ENCODE measurements around the gene FBLN1. TPM values are rescaled to one million over a fixed set of nuclear protein-coding genes. Genes with fewer than 3 reads are reported as not detected.
"Not testable (repeated sequence)": the region's sequence is repeated elsewhere in the genome, so short reads cannot be mapped to it uniquely, and the experiment has no call there.

FBLN1 gene
- total RNA-seq, 6 experiments from 2014 or later, result 199 to 346 (median 326) TPM

DNA sequence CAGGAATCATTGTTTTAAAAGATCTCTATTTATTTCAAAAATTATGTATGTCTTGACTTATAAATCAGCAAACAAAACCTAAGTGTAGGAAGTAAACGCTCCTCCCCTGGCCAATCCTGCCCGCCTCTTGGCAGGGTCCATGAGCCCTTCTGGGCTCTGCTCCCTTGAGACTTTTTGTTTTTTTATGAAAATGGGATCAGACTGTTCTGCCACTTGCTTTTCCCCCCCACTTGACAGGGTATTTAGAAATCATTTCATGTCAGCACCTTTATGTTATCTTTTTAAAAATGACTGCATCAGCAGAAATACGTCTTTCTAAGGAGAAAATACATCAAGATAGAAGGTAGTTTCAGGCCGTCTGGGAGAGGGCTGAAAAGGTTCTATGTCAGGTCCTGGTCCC is 35.6 kb downstream of the FBLN1 start:
- H3K36me3 Mint-ChIP-seq (ENCODE audit: low read depth), result peaks cover 54% of the 10 kb centered on the region
- peak overlapping the region; percentile 66 for H3K4me3 Mint-ChIP-seq
- H3K9me3 Mint-ChIP-seq, result no peaks in the 10 kb centered on the region
- DNase-seq, result no peak
- TF ChIP-seq, protein P1, sequence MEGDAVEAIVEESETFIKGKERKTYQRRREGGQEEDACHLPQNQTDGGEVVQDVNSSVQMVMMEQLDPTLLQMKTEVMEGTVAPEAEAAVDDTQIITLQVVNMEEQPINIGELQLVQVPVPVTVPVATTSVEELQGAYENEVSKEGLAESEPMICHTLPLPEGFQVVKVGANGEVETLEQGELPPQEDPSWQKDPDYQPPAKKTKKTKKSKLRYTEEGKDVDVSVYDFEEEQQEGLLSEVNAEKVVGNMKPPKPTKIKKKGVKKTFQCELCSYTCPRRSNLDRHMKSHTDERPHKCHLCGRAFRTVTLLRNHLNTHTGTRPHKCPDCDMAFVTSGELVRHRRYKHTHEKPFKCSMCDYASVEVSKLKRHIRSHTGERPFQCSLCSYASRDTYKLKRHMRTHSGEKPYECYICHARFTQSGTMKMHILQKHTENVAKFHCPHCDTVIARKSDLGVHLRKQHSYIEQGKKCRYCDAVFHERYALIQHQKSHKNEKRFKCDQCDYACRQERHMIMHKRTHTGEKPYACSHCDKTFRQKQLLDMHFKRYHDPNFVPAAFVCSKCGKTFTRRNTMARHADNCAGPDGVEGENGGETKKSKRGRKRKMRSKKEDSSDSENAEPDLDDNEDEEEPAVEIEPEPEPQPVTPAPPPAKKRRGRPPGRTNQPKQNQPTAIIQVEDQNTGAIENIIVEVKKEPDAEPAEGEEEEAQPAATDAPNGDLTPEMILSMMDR (IDR thresholded peaks at IDR 0.05), result no peak
- H3K27me3 Mint-ChIP-seq (ENCODE audit: insufficient read depth), result peaks cover 6% of the 10 kb centered on the region
- H3K27ac Mint-ChIP-seq, result peak overlapping the region; percentile 91
- H3K4me1 Mint-ChIP-seq (ENCODE audit: low read depth), result peaks cover 42% of the 10 kb centered on the region

DNA sequence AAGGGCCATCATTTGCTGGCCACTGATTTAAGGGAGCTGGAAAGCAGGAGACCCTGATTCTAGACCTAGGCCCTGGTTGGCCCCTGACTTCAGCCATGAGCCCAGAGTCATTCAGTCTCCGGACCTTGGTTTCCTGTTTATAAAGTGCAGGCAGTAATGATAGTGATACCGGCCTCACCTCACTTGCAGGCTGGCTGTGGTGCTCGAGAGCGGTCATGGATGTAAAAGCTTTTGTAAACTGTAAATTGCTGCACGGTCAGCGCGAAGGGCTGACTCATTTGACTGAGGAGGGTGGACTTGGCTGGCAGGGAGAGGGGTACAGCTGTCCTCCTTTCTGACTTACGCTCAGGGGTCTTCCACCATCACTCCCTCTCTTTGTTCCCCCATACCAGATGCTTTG is 37.4 kb downstream of the FBLN1 start:
- no peak overlapping the region for H3K27ac Mint-ChIP-seq
- H3K36me3 Mint-ChIP-seq (ENCODE audit: low read depth), result peaks cover 56% of the 10 kb centered on the region
- no peaks in the 10 kb centered on the region for H3K9me3 Mint-ChIP-seq
- peaks cover 6% of the 10 kb centered on the region for H3K27me3 Mint-ChIP-seq (ENCODE audit: insufficient read depth)
- TF ChIP-seq, protein P1 (IDR thresholded peaks at IDR 0.05), result no peak
- H3K4me1 Mint-ChIP-seq (ENCODE audit: low read depth), result peaks cover 30% of the 10 kb centered on the region
- no peak overlapping the region for H3K4me3 Mint-ChIP-seq
- no peak for DNase-seq

DNA sequence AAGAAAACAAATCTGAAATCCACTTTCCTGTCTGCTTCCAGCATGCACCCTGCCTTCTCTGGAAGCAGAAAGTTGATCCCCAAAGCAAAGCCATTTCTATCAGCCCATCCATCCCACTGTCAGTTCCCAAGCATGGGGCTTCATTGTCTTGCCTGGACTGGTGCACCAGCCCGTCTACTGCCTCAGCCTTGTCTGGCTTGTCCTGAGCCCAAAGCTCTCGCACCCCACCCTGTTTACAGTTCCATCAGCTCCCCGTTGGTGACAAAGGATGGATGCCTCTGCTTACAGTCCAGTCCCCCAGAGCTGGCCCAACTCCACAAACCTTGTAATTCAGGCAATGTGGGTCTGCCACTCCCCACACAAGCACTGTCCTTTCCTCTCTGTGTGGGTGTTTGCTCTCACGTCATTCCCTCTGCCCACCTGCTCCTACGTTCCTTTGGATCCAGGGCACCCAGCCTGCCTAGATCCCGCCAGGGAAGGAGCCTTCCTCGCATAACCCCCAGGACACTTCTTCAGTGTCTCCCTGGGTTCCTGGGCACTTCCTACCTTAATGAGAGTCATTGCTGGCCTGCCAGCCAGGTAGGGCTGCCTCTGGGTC is 38.8 kb downstream of the FBLN1 start:
- no peak overlapping the region for H3K27ac Mint-ChIP-seq
- no peak for DNase-seq
- H3K9me3 Mint-ChIP-seq, result no peaks in the 10 kb centered on the region
- TF ChIP-seq, protein P1 (IDR thresholded peaks at IDR 0.05), result no peak
- no peak overlapping the region for H3K4me3 Mint-ChIP-seq
- H3K36me3 Mint-ChIP-seq (ENCODE audit: low read depth), result peaks cover 59% of the 10 kb centered on the region
- peaks cover 21% of the 10 kb centered on the region for H3K4me1 Mint-ChIP-seq (ENCODE audit: low read depth)
- peaks cover 7% of the 10 kb centered on the region for H3K27me3 Mint-ChIP-seq (ENCODE audit: insufficient read depth)

DNA sequence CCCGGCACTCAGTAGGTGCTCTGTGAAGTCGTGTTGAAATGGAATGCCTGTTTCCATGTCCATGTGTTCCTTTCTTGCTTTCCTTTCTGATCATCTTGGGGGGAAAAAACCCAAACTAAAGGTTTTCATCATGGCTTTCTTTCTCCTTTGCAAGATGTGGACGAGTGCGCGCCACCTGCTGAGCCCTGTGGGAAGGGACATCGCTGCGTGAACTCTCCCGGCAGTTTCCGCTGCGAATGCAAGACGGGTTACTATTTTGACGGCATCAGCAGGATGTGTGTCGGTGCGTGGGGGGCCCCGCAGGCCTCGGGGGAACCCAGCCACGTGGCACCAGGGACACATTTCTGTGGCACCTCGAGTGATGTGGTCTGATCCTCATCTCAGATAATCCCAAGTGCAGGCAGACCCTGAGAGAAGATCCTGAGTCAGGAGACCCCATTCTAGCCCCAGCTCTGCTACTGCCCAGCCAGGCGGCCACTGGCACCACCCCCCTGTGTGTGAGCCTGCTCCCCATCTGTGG is 39.4 kb downstream of the FBLN1 start:
- H3K4me3 Mint-ChIP-seq, result no peak overlapping the region
- no peak overlapping the region for H3K27ac Mint-ChIP-seq
- H3K4me1 Mint-ChIP-seq (ENCODE audit: low read depth), result peaks cover 15% of the 10 kb centered on the region
- no peak for DNase-seq
- no peaks in the 10 kb centered on the region for H3K9me3 Mint-ChIP-seq
- H3K36me3 Mint-ChIP-seq (ENCODE audit: low read depth), result peaks cover 60% of the 10 kb centered on the region
- TF ChIP-seq, protein P1 (IDR thresholded peaks at IDR 0.05), result no peak
- H3K27me3 Mint-ChIP-seq (ENCODE audit: insufficient read depth), result peaks cover 6% of the 10 kb centered on the region

DNA sequence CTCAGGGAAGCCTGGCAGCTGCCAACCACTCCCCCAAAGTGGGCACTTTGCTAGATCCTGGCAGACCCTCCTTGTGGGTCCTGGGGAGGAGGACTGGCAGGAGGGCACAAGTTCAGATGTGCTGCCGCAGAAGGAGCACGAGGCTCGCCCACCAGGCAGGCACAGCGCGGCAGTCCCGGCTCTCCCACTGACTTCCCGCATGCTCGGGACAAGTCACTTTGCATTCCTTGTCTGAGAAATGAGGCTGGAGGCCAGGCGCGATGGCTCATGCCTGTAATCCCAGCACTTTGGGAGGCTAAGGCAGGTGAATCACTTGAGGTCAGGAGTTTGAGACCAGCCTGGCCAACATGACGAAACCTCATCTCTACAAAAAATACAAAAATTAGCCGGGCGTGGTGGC is 40.1 kb downstream of the FBLN1 start:
- Mint-ChIP-seq H3K4me1 (ENCODE audit: low read depth) (peaks cover 12% of the 10 kb centered on the region), H3K36me3 (ENCODE audit: low read depth) (peaks cover 56% of the 10 kb centered on the region), H3K27ac (peak overlapping the region; percentile 38; the same call in 1 of the 2 replicates)
- DNase-seq; H3K4me3 Mint-ChIP-seq; H3K27me3 Mint-ChIP-seq (ENCODE audit: insufficient read depth); H3K9me3 Mint-ChIP-seq: not testable (repeated sequence)

DNA sequence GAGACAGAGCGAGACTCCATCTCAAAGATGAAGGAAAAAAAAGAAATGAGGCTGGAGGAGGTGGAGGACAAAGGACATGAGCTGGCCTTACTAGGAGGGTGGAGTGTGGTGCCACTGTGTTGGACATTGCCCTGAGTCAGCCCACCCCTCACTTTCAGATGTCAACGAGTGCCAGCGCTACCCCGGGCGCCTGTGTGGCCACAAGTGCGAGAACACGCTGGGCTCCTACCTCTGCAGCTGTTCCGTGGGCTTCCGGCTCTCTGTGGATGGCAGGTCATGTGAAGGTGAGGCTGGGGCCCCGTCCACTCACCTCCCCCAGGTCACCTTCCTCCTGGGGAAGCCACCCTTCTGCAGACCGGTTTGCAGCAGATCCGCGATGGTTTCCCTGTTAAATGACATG is 40.6 kb downstream of the FBLN1 start:
- H3K27me3 Mint-ChIP-seq (ENCODE audit: insufficient read depth), result peaks cover 6% of the 10 kb centered on the region
- H3K36me3 Mint-ChIP-seq (ENCODE audit: low read depth), result peaks cover 55% of the 10 kb centered on the region
- no peak for DNase-seq
- no peaks in the 10 kb centered on the region for H3K9me3 Mint-ChIP-seq
- H3K4me1 Mint-ChIP-seq (ENCODE audit: low read depth), result peaks cover 12% of the 10 kb centered on the region
- TF ChIP-seq, protein P1 (IDR thresholded peaks at IDR 0.05), result no peak
- no peak overlapping the region for H3K4me3 Mint-ChIP-seq
- peak overlapping the region; percentile 38; the same call in 1 of the 2 replicates for H3K27ac Mint-ChIP-seq
